Skeletal muscle satellite cell (primary cell): ENCODE results near the gene GRID2.
"Not testable (repeated sequence)": the region's sequence is repeated elsewhere in the genome, so short reads cannot be mapped to it uniquely, and the experiment has no call there.

Experiments used
- H3K27me3 ChIP-seq: 2 replicates; pipeline ENCODE4 v1.7.0; 2013; ENCODE audit warnings: low read length; ENCODE audit not compliant: control insufficient read depth, insufficient read depth
- H3K36me3 ChIP-seq: 2 replicates; pipeline ENCODE4 v1.7.0; 2013; ENCODE audit warnings: mild to moderate bottlenecking, control low read depth, low read length; ENCODE audit not compliant: insufficient read depth
- H3K4me1 ChIP-seq: 2 replicates; pipeline ENCODE4 v1.7.0; 2013; ENCODE audit warnings: low read length; ENCODE audit not compliant: control insufficient read depth, insufficient read depth
- H3K4me2 ChIP-seq: 2 replicates; pipeline ENCODE4 v1.7.0; 2013; ENCODE audit warnings: mild to moderate bottlenecking, low read length
- H3K4me3 ChIP-seq: 2 replicates; pipeline ENCODE4 v1.7.0; 2013; ENCODE audit warnings: low read length
- H3K9ac ChIP-seq: 2 replicates; pipeline ENCODE4 v1.7.0; 2013; ENCODE audit warnings: mild to moderate bottlenecking, low read depth, low read length, moderate library complexity
- H3K9me3 ChIP-seq: replicated peaks from 2 replicates; pipeline ENCODE4 v1.7.0; 2013; ENCODE audit warnings: mild to moderate bottlenecking, control low read depth, low read length

GRID2 gene

DNA sequence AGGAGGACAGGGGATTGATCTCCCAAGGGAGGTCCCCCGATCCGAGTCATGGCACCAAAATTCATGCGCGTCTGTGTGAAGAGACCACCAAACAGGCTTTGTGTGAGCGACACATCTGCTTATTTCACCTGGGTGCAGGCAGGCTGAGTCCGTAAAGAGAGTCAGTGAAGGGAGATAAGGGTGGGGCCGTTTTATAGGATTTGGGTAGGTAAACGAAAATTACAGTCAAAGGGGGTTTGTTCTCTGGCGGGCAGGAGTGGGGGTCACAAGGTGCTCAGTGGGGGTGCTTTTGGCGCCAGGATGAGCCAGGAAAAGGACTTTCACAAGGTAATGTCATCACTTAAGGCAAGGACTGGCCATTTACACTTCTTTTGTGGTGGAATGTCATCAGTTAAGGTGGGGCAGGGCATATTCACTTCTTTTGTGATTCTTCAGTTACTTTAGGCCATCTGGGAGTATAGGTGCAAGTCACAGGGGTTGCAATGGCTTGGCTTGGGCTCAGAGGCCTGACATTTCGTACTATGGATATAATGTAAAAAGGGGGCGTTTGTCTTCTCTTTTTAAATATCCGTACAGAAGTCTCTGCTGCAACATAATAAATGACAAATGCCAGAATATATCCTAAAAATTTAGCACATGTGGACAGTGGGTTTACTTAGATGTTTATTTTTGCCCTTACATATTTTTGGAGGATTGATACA is 140.5 kb downstream of the GRID2 start:
- H3K4me2 ChIP-seq, H3K9me3 ChIP-seq, H3K4me3 ChIP-seq, H3K27me3 ChIP-seq, H3K4me1 ChIP-seq, H3K9ac ChIP-seq, H3K36me3 ChIP-seq: not testable (repeated sequence)

GRCh38 chr4:92445127-92445526 is 141.4 kb downstream of the GRID2 start:
- Histone ChIP-seq H3K4me2 (no peak overlapping the region), H3K27me3 (no peaks in the 10 kb centered on the region), H3K4me3 (no peak overlapping the region), H3K9ac (no peak overlapping the region), H3K4me1 (no peaks in the 10 kb centered on the region), H3K36me3 (no peaks in the 10 kb centered on the region), H3K9me3 (no peaks in the 10 kb centered on the region)

GRCh38 chr4:92447255-92447905 is 143.6 kb downstream of the GRID2 start:
- Histone ChIP-seq H3K36me3 (no peaks in the 10 kb centered on the region), H3K27me3 (no peaks in the 10 kb centered on the region), H3K4me3 (no peak overlapping the region), H3K4me2 (no peak overlapping the region), H3K9me3 (no peaks in the 10 kb centered on the region), H3K4me1 (no peaks in the 10 kb centered on the region), H3K9ac (no peak overlapping the region)

- H3K9me3 ChIP-seq, H3K36me3 ChIP-seq, H3K4me1 ChIP-seq, H3K27me3 ChIP-seq, H3K4me2 ChIP-seq, H3K4me3 ChIP-seq, H3K9ac ChIP-seq: not testable (repeated sequence)
Measured at GRCh38 chr4:92448176-92448575, 144.4 kb downstream of the GRID2 start.

DNA sequence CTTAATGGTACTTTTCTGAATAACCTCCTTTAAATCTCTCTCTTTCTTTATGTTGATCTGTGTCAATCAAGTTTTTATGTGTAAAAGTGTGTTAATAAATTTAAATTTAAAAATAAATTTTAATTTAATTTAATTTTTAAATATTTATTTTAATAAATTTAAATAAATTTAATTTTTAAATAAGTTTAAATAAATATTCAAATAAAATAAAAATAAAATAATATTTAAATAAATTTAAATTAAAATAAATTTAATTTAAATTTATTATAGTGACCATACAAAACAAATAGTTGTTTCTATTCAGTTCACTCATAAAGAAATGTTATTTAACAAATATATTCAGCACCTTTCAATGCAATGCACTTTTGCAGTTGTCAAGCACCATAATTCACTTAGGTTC is 146.9 kb downstream of the GRID2 start:
- no peaks in the 10 kb centered on the region for H3K9me3 ChIP-seq
- H3K4me2 ChIP-seq: no peak overlapping the region
- no peak overlapping the region for H3K9ac ChIP-seq
- no peaks in the 10 kb centered on the region for H3K36me3 ChIP-seq
- H3K27me3 ChIP-seq: no peaks in the 10 kb centered on the region
- no peaks in the 10 kb centered on the region for H3K4me1 ChIP-seq
- H3K4me3 ChIP-seq: no peak overlapping the region

DNA sequence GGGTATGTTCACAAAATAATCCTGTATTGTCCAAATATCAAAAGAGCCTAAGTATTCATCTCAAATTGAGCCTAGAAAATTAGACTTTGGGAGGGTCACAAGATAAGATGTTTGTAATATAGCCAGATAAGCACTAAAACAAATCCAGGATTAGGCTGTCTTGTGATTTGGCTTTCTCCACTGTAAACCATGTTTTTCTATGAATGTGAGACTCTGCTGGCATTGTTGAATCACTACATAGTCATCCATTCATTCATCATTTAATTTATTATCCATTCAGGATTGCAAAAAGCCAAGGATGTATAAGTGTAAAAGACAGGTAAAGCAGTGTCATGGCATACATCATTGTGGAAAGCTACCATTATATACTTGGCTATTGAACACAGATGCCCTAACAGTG is 148.0 kb downstream of the GRID2 start:
- Histone ChIP-seq H3K4me3 (no peak overlapping the region), H3K4me2 (no peak overlapping the region), H3K36me3 (no peaks in the 10 kb centered on the region), H3K9me3 (no peaks in the 10 kb centered on the region), H3K9ac (no peak overlapping the region), H3K27me3 (no peaks in the 10 kb centered on the region), H3K4me1 (no peaks in the 10 kb centered on the region)

DNA sequence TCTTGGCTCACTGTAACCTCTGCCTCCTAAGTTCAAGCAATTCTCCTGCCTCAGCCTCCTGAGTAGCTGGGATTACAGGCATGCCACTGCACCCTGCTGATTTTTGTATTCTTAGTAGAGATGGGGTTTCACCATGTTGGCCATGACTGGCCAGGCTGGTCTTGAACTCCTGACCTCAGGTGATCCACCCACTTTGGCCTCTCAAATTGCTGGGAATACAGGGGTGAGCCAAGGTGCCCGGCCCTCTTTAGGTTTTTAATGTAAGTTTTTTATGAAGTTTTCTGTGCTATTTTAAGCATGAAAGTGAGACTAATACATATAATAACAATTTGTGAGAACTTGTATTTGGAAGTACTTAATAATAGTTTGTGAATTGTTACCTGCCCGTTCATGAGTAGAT is 148.6 kb downstream of the GRID2 start:
- not testable (repeated sequence) for H3K4me3 ChIP-seq, H3K4me1 ChIP-seq, H3K9me3 ChIP-seq, H3K4me2 ChIP-seq, H3K9ac ChIP-seq, H3K27me3 ChIP-seq, H3K36me3 ChIP-seq

DNA sequence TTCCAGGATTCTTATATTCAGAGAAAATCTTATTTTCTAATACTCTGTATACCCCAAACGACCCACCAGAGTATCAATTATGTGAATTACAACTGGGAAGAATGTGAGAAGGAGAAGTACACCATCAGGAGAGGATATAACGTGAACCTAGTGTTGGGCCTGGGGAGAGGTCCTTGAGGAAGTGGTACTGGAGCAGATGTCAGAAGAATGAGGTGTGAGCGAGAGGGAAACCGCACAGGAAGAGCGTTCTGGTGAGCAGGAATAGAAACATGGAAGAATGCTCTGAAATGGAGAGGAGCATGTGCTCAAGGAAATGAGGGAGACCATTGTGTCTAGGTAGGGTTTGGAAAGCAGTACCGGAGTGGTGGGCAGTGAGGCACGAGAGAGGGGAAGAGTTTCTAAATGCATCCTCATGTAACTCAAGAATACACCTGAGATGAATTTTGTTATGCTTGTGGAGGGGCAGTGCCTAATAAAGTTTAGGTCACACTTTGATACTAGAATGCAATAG is 151.6 kb downstream of the GRID2 start:
- H3K4me2 ChIP-seq: no peak overlapping the region
- no peak overlapping the region for H3K9ac ChIP-seq
- H3K4me3 ChIP-seq: no peak overlapping the region
- no peaks in the 10 kb centered on the region for H3K36me3 ChIP-seq
- no peaks in the 10 kb centered on the region for H3K27me3 ChIP-seq
- no peaks in the 10 kb centered on the region for H3K4me1 ChIP-seq
- H3K9me3 ChIP-seq: no peaks in the 10 kb centered on the region

DNA sequence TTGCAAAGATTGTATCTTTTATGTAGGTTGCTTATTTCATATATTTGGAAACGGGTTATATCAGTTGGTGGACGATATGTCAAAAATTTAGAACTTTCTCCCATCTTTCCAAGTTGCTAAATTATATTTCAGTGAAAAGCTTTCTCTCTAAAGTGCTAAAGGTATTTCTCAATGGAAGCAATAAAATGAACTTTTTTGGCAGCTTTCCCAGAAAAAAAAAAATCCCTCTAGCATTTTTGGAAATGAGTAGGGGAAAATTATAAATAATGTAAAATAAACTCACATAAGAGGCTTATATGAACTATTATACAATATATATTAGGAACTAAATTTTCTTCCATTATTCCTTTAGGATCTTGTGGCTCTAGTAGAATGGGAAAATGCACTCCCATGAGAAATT is 152.2 kb downstream of the GRID2 start:
- no peak overlapping the region for H3K4me3 ChIP-seq
- no peaks in the 10 kb centered on the region for H3K27me3 ChIP-seq
- no peaks in the 10 kb centered on the region for H3K36me3 ChIP-seq
- H3K4me2 ChIP-seq: no peak overlapping the region
- no peak overlapping the region for H3K9ac ChIP-seq
- no peaks in the 10 kb centered on the region for H3K4me1 ChIP-seq
- H3K9me3 ChIP-seq: no peaks in the 10 kb centered on the region

DNA sequence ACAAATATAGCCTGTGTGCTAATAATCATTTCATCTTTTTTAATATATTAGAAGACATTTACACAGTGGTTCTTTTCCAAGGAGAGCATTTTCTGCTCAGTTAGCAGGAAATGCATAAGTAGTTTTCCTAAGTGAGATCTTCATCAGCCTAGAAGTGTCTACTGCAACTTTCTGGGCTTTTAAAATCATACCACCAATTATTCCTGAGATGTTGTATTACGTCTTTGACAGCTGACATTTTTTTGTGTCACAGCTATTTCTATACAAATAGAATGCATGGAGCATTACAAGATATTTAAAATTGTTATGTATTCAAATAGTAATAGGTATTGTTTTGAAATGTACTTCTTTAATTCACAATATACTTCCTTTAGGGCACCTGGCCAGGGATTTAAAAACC is 158.0 kb downstream of the GRID2 start:
- Histone ChIP-seq H3K9ac (no peak overlapping the region), H3K4me1 (no peaks in the 10 kb centered on the region), H3K27me3 (no peaks in the 10 kb centered on the region), H3K4me3 (no peak overlapping the region), H3K4me2 (no peak overlapping the region), H3K36me3 (no peaks in the 10 kb centered on the region), H3K9me3 (no peaks in the 10 kb centered on the region)

GRCh38 chr4:92477298-92477697 is 173.5 kb downstream of the GRID2 start:
- no peak overlapping the region for H3K9ac ChIP-seq
- H3K36me3 ChIP-seq: no peaks in the 10 kb centered on the region
- H3K4me2 ChIP-seq: no peak overlapping the region
- no peaks in the 10 kb centered on the region for H3K4me1 ChIP-seq
- H3K4me3 ChIP-seq: no peak overlapping the region
- H3K27me3 ChIP-seq: no peaks in the 10 kb centered on the region
- no peaks in the 10 kb centered on the region for H3K9me3 ChIP-seq

GRCh38 chr4:92483341-92483740 is 179.6 kb downstream of the GRID2 start:
- Histone ChIP-seq H3K4me2 (no peak overlapping the region), H3K36me3 (no peaks in the 10 kb centered on the region), H3K9ac (no peak overlapping the region), H3K9me3 (no peaks in the 10 kb centered on the region), H3K4me3 (no peak overlapping the region), H3K27me3 (no peaks in the 10 kb centered on the region), H3K4me1 (no peaks in the 10 kb centered on the region)
